K562 (cell line): ENCODE results near the gene RNF151. TPM values are rescaled to one million over a fixed set of nuclear protein-coding genes. Genes with fewer than 3 reads are reported as not detected.

ENCODE experiments used
- ATAC-seq: fragments of 200-7000 bp; cut with Tn5 transposase; 3 replicates; pipeline ENCODE4 v1.9.1; 2020; ENCODE audit warnings: moderate library complexity
- BruUV-seq: library from RNA; stranded (reverse); fragments of 400-500 nt; replicated peaks from 2 replicates; lab custom pipeline; 2021; lab: Mats Ljungman, UMichigan
- CTCF ChIA-PET: fragments of 300-600 bp; formaldehyde crosslinking; extraction: SDS; loops from one replicate; lab custom pipeline; 2021; ENCODE audit warnings: low intra/inter-chr PET ratio; lab: Yijun Ruan, JAX
- POLR2A ChIA-PET: fragments of 300-600, 350-650 bp; sonication (Branson Sonifier 250); formaldehyde crosslinking; extraction: SDS; loops from one replicate; lab custom pipeline; 2021; ENCODE audit warnings: antibody characterized with exemption, inconsistent platforms; lab: Yijun Ruan, JAX
- DNase-seq, 4 experiments: peaks; one replicate each; pipeline versions ENCODE4 v3.0.0 to v3.0.0-alpha.2; 2011 to 2018; ENCODE audit warnings: low spot score in 3 of 4, mixed read lengths in 3 of 4; ENCODE audit errors: extremely low read depth in 1 of 4
- FAIRE-seq: peaks from 2 replicates; lab custom pipeline; 2011; peaks lifted over from hg19 to GRCh38; lab: Jason Lieb, UNC
- H2AFZ ChIP-seq: 2 replicates; pipeline ENCODE4 v1.6.0; 2011; ENCODE audit warnings: low read depth, low read length, control low read depth, inconsistent platforms
- H3K27ac ChIP-seq: fragments of 200-600 bp; 3 replicates; pipeline ENCODE4 v1.8.0; 2011; ENCODE audit warnings: low read depth, mild to moderate bottlenecking, control low read depth, inconsistent platforms, low read length, moderate library complexity, mixed read lengths; ENCODE audit errors: extremely low read depth
- H3K27me3 ChIP-seq, 2 experiments: fragments of 300-600 bp in 1 of 2; 2 replicates in 1 of 2; 3 replicates in 1 of 2; pipeline versions ENCODE4 v1.6.0 to v1.8.0; 2011; ENCODE audit warnings: inconsistent platforms in 2 of 2, low read length in 2 of 2, mild to moderate bottlenecking in 1 of 2, mixed read lengths in 1 of 2, moderate library complexity in 1 of 2; ENCODE audit not compliant: control insufficient read depth in 2 of 2, insufficient read depth in 2 of 2
- H3K36me3 ChIP-seq: fragments of 300-600 bp; 3 replicates; pipeline ENCODE4 v1.8.0; 2011; ENCODE audit warnings: mild to moderate bottlenecking, low read length, inconsistent platforms; ENCODE audit not compliant: control insufficient read depth, insufficient read depth
- H3K4me1 ChIP-seq, 2 experiments: fragments of 200-600 bp in 1 of 2; replicated peaks in 1 of 2; 2 replicates in 1 of 2; 3 replicates in 1 of 2; pipeline versions ENCODE4 v1.5.1 to v1.8.0; 2011; ENCODE audit warnings: inconsistent platforms in 2 of 2, low read length in 2 of 2, mild to moderate bottlenecking in 1 of 2, mixed read lengths in 1 of 2, moderate library complexity in 1 of 2; ENCODE audit not compliant: control insufficient read depth in 2 of 2, insufficient read depth in 2 of 2
- H3K4me2 ChIP-seq: 2 replicates; pipeline ENCODE4 v1.6.1; 2011; ENCODE audit warnings: low read length, control low read depth, inconsistent platforms, mixed read lengths; ENCODE audit not compliant: insufficient read depth
- H3K4me3 ChIP-seq: fragments of 200-600 bp; sonication (generic), shearing (Covaris generic); 2 replicates; pipeline ENCODE4 v1.5.1; 2016; ENCODE audit warnings: control low read depth, inconsistent platforms
- H3K79me2 ChIP-seq: fragments of 200-600 bp; 3 replicates; pipeline ENCODE4 v1.8.0; 2011; ENCODE audit warnings: low read length, inconsistent platforms; ENCODE audit not compliant: control insufficient read depth, insufficient read depth
- H3K9ac ChIP-seq, 2 experiments: 2 replicates each; pipeline versions ENCODE4 v1.6.0 to v1.6.1; 2011; ENCODE audit warnings: low read depth in 2 of 2, low read length in 2 of 2, control low read depth in 1 of 2, inconsistent platforms in 1 of 2, mild to moderate bottlenecking in 1 of 2, mixed read lengths in 1 of 2; ENCODE audit not compliant: insufficient read depth in 1 of 2
- H3K9me1 ChIP-seq: one replicate; pipeline ENCODE4 v1.6.0; 2011; ENCODE audit warnings: inconsistent platforms, mild to moderate bottlenecking, low read length, moderate library complexity; ENCODE audit not compliant: control insufficient read depth, insufficient read depth
- H3K9me3 ChIP-seq: replicated peaks from 2 replicates; pipeline ENCODE4 v1.5.1; 2011; ENCODE audit warnings: low read depth, low read length, inconsistent platforms; ENCODE audit not compliant: control insufficient read depth, insufficient read depth
- H4K20me1 ChIP-seq: replicated peaks from 2 replicates; pipeline ENCODE4 v1.6.1; 2011; ENCODE audit warnings: low read length, inconsistent platforms, mixed read lengths; ENCODE audit not compliant: control insufficient read depth, insufficient read depth
- DMBX1 ChIP-seq: fragments of 250-450 bp; sonication (Bioruptor Pico); IDR thresholded peaks from 2 replicates; pipeline ENCODE4 v1.8.0; 2022; ENCODE audit warnings: inconsistent platforms, mild to moderate bottlenecking, moderate library complexity, borderline replicate concordance
- FOXK1 ChIP-seq: sonication (generic); formaldehyde crosslinking; IDR thresholded peaks from 2 replicates; pipeline ENCODE4 v1.8.0; 2022; ENCODE audit warnings: missing genetic modification reagents, mild to moderate bottlenecking, borderline replicate concordance
- FOXP1 ChIP-seq: sonication (generic); formaldehyde crosslinking; IDR thresholded peaks from 2 replicates; pipeline ENCODE4 v1.8.0; 2022; ENCODE audit warnings: mild to moderate bottlenecking, missing genetic modification reagents
- HMGN3 ChIP-seq: IDR thresholded peaks from 2 replicates; pipeline ENCODE4 v1.6.1; 2011; ENCODE audit warnings: borderline replicate concordance, low read depth, mild to moderate bottlenecking, mixed read lengths, low read length; ENCODE audit not compliant: insufficient read length; ENCODE audit errors: extremely low read depth
- MCM7 ChIP-seq, 2 experiments: fragments of 450-650 bp; IDR thresholded peaks; 2 replicates each; pipeline ENCODE4 v1.6.1; 2016 to 2018
- MYC ChIP-seq, 2 experiments: fragments of 250-450 bp in 1 of 2; sonication (Bioruptor Pico) in 1 of 2; IDR thresholded peaks; 2 replicates each; pipeline versions ENCODE4 v1.5.1 to v1.6.1; 2012 to 2021; ENCODE audit warnings: low read depth in 2 of 2, borderline replicate concordance in 1 of 2, improper control_type of control experiment in 1 of 2, low read length in 1 of 2, mild to moderate bottlenecking in 1 of 2, moderate library complexity in 1 of 2
- PHB ChIP-seq: fragments of 250-450 bp; sonication (Bioruptor Pico); IDR thresholded peaks from 2 replicates; pipeline ENCODE4 v1.5.0; 2021
- SP2 ChIP-seq: IDR thresholded peaks from 2 replicates; pipeline ENCODE4 v1.6.1; 2011; ENCODE audit warnings: mild to moderate bottlenecking, low read depth, low read length, moderate library complexity; ENCODE audit not compliant: poor library complexity, severe bottlenecking; ENCODE audit errors: extremely low read depth
- ZC3H4 ChIP-seq: sonication (generic); formaldehyde crosslinking; IDR thresholded peaks from 2 replicates; pipeline ENCODE4 v1.9.0; 2021; ENCODE audit warnings: missing genetic modification reagents, borderline replicate concordance
- ZNF133 ChIP-seq: fragments of 250-450 bp; sonication (Bioruptor Pico); IDR thresholded peaks from 2 replicates; pipeline ENCODE4 v1.4.0; 2020; ENCODE audit warnings: mild to moderate bottlenecking
- ZNF146 ChIP-seq: IDR thresholded peaks from one replicate; pipeline ENCODE4 v1.6.1; 2018; ENCODE audit warnings: missing compliant biosample characterization; ENCODE audit not compliant: unreplicated experiment
- ZNF561 ChIP-seq: fragments of 450-650 bp; formaldehyde crosslinking; conservative IDR thresholded peaks from 2 replicates; pipeline ENCODE4 v1.4.0; 2020; ENCODE audit warnings: mild to moderate bottlenecking, moderate library complexity
- ZNF780A ChIP-seq: fragments of 250-450 bp; sonication (Bioruptor Pico); IDR thresholded peaks from 2 replicates; pipeline ENCODE4 v1.5.0; 2021; ENCODE audit warnings: mild to moderate bottlenecking
- WGBS: fragments of 100-300 bp; shearing (Covaris generic); methylation state at CpG from one replicate; pipeline ENCODE4 v1.1.6; 2016; ENCODE audit warnings: low coverage, mixed read lengths; ENCODE audit not compliant: insufficient coverage; ENCODE audit errors: missing lambda C conversion rate; 5-methylcytosine and 5-hydroxymethylcytosine counted together
- in situ Hi-C: fragments of 300-500 bp; cut with MboI; formaldehyde crosslinking; loops from 4 replicates; pipeline ENCODE4 v1.15.0; 2018; ENCODE audit warnings: inconsistent platforms, mixed read lengths
- intact Hi-C: fragments of 100-400 bp; cut with micrococcal nuclease; formaldehyde crosslinking; loops from 2 replicates; pipeline ENCODE4 v1.14.2; 2022
- polyA plus RNA-seq, 8 experiments: library from polyadenylated mRNA; depleted of rRNA in 4 of 8; stranded (reverse) in 5 of 8; unstranded in 3 of 8; fragments of >200 nt; fragmentation: Nextera tagmentation in 2 of 8; fragmentation: Illumina TruSeq in 1 of 8; extraction: Ambion mirVana in 2 of 8; extraction: Trizol in 1 of 8; gene quantifications; 2 replicates each; pipeline versions ENCODE4 v1.2.1 to v1.2.3, GENCODE V29; 2011 to 2014; ENCODE audit warnings: inconsistent platforms in 1 of 8, missing spikeins in 1 of 8
- total RNA-seq, 7 experiments: library from RNA; depleted of rRNA in 6 of 7; stranded (reverse); fragments of >200 nt in 6 of 7; fragmentation: Illumina TruSeq in 2 of 7; extraction: Trizol in 2 of 7; gene quantifications; 2 replicates each; pipeline versions ENCODE4 v1.2.1 to v1.2.3, GENCODE V29; 2011 to 2021; ENCODE audit warnings: low replicate concordance in 1 of 7
- TF ChIP-seq, protein P1 (sequence below): fragments of 450-650 bp; formaldehyde crosslinking; conservative IDR thresholded peaks from 2 replicates; pipeline ENCODE4 v1.4.0; 2022; ENCODE audit warnings: mild to moderate bottlenecking, missing genetic modification characterization
- TF ChIP-seq, protein P2 (sequence below): sonication (generic); formaldehyde crosslinking; IDR thresholded peaks from 2 replicates; pipeline ENCODE4 v1.8.1; 2023; ENCODE audit warnings: missing genetic modification reagents, mild to moderate bottlenecking, borderline replicate concordance

The RNF151 gene
- total and polyA plus RNA-seq, 9 of the 15 experiments (the other 6 are each of a cell fraction or from before 2014, with no cell fraction given) = not detected

DNA sequence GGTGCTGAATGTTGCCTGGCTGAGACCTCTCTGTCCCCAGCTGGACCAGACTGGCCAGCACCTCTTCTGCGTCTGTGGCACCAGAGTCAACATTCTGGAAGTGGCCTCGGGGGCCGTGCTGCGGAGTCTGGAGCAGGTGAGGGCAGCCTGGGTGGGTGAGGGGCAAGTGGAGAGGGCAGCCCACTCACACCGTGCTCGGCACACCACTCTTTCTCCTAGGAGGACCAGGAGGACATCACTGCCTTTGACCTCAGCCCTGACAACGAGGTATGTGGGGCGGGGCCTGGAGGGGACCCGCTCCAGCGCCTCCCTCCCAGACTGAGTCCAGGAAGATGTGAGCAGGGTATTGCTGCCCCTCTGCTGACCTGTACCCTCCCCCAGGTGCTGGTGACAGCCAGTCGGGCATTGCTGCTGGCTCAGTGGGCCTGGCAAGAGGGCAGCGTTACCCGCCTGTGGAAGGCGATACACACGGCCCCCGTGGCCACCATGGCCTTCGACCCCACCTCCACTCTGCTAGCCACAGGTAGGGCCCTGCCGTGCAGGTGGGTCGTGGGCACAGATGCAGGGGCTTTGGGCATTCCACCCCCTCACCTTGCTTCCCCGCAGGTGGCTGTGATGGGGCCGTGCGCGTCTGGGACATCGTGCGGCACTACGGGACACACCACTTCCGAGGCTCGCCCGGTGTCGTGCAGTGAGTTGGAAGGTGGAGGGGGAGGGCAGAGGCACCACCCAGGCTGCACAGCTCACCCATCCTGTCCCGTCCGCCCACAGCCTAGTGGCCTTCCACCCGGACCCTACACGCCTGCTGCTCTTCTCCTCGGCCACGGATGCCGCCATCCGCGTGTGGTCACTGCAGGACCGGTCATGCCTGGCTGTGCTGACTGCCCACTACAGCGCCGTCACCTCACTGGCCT is 7.8 kb downstream of the RNF151 start:
- H3K27ac ChIP-seq = no peak overlapping the region
- H3K9me3 ChIP-seq = no peaks in the 10 kb centered on the region
- no peak overlapping the region for H3K4me3 ChIP-seq
- no peak overlapping the region for H2AFZ ChIP-seq
- no peaks in the 10 kb centered on the region for H3K27me3 ChIP-seq
- FAIRE-seq (no peak), ATAC-seq (no peak), DNase-seq (no peak)
- in situ Hi-C loops = no loop called here
- CTCF ChIA-PET = no interaction called here
- no TSS peak for BruUV-seq
- POLR2A ChIA-PET = interaction anchor here (0.6 to 1.8 kb wide), 5 partner anchors 8 to 113 kb away, joined by 3 to 10 read pairs (median 3); partner anchors contain the start of gene RPS2
- no peaks in the 10 kb centered on the region for H3K9me1 ChIP-seq
- H3K4me1 ChIP-seq = peaks cover 7 to 80% of the 10 kb centered on the region in 2 experiments; a peak in 4 of 5 replicates
- peaks cover 59% of the 10 kb centered on the region; the same call in 2 of the 3 replicates for H3K36me3 ChIP-seq
- H4K20me1 ChIP-seq = no peaks in the 10 kb centered on the region
- peak overlapping the region in 1 of 2 experiments; percentile 56; a peak in 2 of 4 replicates for H3K9ac ChIP-seq
- intact Hi-C loops = no loop called here
- WGBS = 96% methylated on average over 37 of the region's 42 CpGs
- peaks cover 38% of the 10 kb centered on the region for H3K79me2 ChIP-seq
- H3K4me2 ChIP-seq = no peak overlapping the region
- TF ChIP-seq MYC (IDR thresholded peaks at IDR 0.05; ENCODE audit: low read depth, low read length) (no peak), MYC (CRISPR knock-in tag; IDR thresholded peaks at IDR 0.05; ENCODE audit: borderline replicate concordance, low read depth) (no peak), MCM7 (IDR thresholded peaks at IDR 0.05) (no peak), ZNF146 (CRISPR knock-in tag) (no peak), HMGN3 (no peak), FOXP1 (CRISPR knock-in tag) (no peak), ZC3H4 (CRISPR knock-in tag) (no peak), PHB (no peak), DMBX1 (CRISPR knock-in tag) (no peak), ZNF780A (CRISPR knock-in tag) (no peak), ZNF561 (CRISPR knock-in tag) (no peak), FOXK1 (no peak), ZNF133 (CRISPR knock-in tag) (no peak), SP2 (no peak)
- TF ChIP-seq, protein P1, sequence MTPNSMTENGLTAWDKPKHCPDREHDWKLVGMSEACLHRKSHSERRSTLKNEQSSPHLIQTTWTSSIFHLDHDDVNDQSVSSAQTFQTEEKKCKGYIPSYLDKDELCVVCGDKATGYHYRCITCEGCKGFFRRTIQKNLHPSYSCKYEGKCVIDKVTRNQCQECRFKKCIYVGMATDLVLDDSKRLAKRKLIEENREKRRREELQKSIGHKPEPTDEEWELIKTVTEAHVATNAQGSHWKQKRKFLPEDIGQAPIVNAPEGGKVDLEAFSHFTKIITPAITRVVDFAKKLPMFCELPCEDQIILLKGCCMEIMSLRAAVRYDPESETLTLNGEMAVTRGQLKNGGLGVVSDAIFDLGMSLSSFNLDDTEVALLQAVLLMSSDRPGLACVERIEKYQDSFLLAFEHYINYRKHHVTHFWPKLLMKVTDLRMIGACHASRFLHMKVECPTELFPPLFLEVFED (CRISPR knock-in tag) = no peak
- TF ChIP-seq, protein P2, sequence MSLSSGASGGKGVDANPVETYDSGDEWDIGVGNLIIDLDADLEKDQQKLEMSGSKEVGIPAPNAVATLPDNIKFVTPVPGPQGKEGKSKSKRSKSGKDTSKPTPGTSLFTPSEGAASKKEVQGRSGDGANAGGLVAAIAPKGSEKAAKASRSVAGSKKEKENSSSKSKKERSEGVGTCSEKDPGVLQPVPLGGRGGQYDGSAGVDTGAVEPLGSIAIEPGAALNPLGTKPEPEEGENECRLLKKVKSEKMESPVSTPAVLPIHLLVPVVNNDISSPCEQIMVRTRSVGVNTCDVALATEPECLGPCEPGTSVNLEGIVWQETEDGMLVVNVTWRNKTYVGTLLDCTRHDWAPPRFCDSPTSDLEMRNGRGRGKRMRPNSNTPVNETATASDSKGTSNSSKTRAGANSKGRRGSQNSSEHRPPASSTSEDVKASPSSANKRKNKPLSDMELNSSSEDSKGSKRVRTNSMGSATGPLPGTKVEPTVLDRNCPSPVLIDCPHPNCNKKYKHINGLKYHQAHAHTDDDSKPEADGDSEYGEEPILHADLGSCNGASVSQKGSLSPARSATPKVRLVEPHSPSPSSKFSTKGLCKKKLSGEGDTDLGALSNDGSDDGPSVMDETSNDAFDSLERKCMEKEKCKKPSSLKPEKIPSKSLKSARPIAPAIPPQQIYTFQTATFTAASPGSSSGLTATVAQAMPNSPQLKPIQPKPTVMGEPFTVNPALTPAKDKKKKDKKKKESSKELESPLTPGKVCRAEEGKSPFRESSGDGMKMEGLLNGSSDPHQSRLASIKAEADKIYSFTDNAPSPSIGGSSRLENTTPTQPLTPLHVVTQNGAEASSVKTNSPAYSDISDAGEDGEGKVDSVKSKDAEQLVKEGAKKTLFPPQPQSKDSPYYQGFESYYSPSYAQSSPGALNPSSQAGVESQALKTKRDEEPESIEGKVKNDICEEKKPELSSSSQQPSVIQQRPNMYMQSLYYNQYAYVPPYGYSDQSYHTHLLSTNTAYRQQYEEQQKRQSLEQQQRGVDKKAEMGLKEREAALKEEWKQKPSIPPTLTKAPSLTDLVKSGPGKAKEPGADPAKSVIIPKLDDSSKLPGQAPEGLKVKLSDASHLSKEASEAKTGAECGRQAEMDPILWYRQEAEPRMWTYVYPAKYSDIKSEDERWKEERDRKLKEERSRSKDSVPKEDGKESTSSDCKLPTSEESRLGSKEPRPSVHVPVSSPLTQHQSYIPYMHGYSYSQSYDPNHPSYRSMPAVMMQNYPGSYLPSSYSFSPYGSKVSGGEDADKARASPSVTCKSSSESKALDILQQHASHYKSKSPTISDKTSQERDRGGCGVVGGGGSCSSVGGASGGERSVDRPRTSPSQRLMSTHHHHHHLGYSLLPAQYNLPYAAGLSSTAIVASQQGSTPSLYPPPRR (CRISPR knock-in tag) = no peak
